Measurements from ENCODE around the gene PSAP.
A peak's percentile ranks its signal among the peaks of the same experiment; 100 is the strongest.

The PSAP gene

GRCh38 chr10:71812913-71813590 is 38.0 kb downstream of the PSAP start:
- H4K8ac ChIP-seq (ENCODE audit: low read depth, low read length): no peak overlapping the region
- no peak overlapping the region for H2AFZ ChIP-seq (ENCODE audit: insufficient read depth, low read length, poor library complexity)
- no peak overlapping the region for H3K14ac ChIP-seq (ENCODE audit: low read length)
- H3K4me2 ChIP-seq (ENCODE audit: low read length): no peak overlapping the region
- H3K79me1 ChIP-seq (ENCODE audit: low read length): no peaks in the 10 kb centered on the region
- H3K4me1 ChIP-seq (ENCODE audit: control insufficient read depth in 1 of 2, insufficient read depth in 2 of 2, low read length in 2 of 2): no peaks in the 10 kb centered on the region
- peaks cover 37 to 40% of the 10 kb centered on the region in 2 experiments for H3K36me3 ChIP-seq (ENCODE audit: control insufficient read depth in 1 of 2, insufficient read depth in 2 of 2, low read length in 2 of 2)
- H3K79me2 ChIP-seq (ENCODE audit: control insufficient read depth, insufficient read depth, low read length, poor library complexity): no peaks in the 10 kb centered on the region
- H3K9ac ChIP-seq (ENCODE audit: low read length): no peak overlapping the region
- no peak overlapping the region for H4K91ac ChIP-seq (ENCODE audit: low read depth, low read length)
- H3K4ac ChIP-seq (ENCODE audit: low read depth, low read length): no peak overlapping the region
- no peak overlapping the region for H3K18ac ChIP-seq (ENCODE audit: low read length)
- no peak overlapping the region for H2BK5ac ChIP-seq (ENCODE audit: low read depth, low read length, poor library complexity)
- WGBS (ENCODE audit: extremely low coverage, insufficient coverage, insufficient read length): no CpG with 5 or more reads among the region's 11 CpGs
- H3K27me3 ChIP-seq (ENCODE audit: insufficient read depth, low read length): no peaks in the 10 kb centered on the region
- no peak overlapping the region for H2BK12ac ChIP-seq (ENCODE audit: low read length)
- no peak overlapping the region for H3K23ac ChIP-seq (ENCODE audit: low read length)
- DNase-seq: no peak
- no peak overlapping the region for H3K27ac ChIP-seq (ENCODE audit: low read depth, low read length)
- H3K9me3 ChIP-seq (ENCODE audit: insufficient read depth, low read depth, low read length): no peaks in the 10 kb centered on the region
- H3K4me3 ChIP-seq (ENCODE audit: low read depth, low read length): no peak overlapping the region
- no peak overlapping the region for H4K12ac ChIP-seq (ENCODE audit: low read depth, low read length)
- H2AK5ac ChIP-seq (ENCODE audit: low read length): no peak overlapping the region
- no peak overlapping the region for H2BK120ac ChIP-seq (ENCODE audit: insufficient read depth, low read length, poor library complexity)

GRCh38 chr10:71812016-71812912 is 38.8 kb downstream of the PSAP start:
- no peak overlapping the region for H4K12ac ChIP-seq (ENCODE audit: low read depth, low read length)

GRCh38 chr10:71811351-71811750 is 39.7 kb downstream of the PSAP start:
- no peaks in the 10 kb centered on the region for H3K79me2 ChIP-seq (ENCODE audit: control insufficient read depth, insufficient read depth, low read length, poor library complexity)
- no peak overlapping the region for H4K8ac ChIP-seq (ENCODE audit: low read depth, low read length)
- no peak overlapping the region for H3K23ac ChIP-seq (ENCODE audit: low read length)
- H2BK12ac ChIP-seq (ENCODE audit: low read length): no peak overlapping the region
- no peak overlapping the region for H3K4ac ChIP-seq (ENCODE audit: low read depth, low read length)
- H2BK5ac ChIP-seq (ENCODE audit: low read depth, low read length, poor library complexity): no peak overlapping the region
- no peak overlapping the region for H3K4me2 ChIP-seq (ENCODE audit: low read length)
- no peak overlapping the region for H3K9ac ChIP-seq (ENCODE audit: low read length)
- H2BK120ac ChIP-seq (ENCODE audit: insufficient read depth, low read length, poor library complexity): no peak overlapping the region
- WGBS (ENCODE audit: extremely low coverage, insufficient coverage, insufficient read length): no CpG with 5 or more reads among the region's 19 CpGs
- no peaks in the 10 kb centered on the region for H3K27me3 ChIP-seq (ENCODE audit: insufficient read depth, low read length)
- H2AFZ ChIP-seq (ENCODE audit: insufficient read depth, low read length, poor library complexity): no peak overlapping the region
- no peak overlapping the region for H4K12ac ChIP-seq (ENCODE audit: low read depth, low read length)
- no peak overlapping the region for H3K18ac ChIP-seq (ENCODE audit: low read length)
- H4K91ac ChIP-seq (ENCODE audit: low read depth, low read length): no peak overlapping the region
- no peak overlapping the region for H3K4me3 ChIP-seq (ENCODE audit: low read depth, low read length)
- H3K27ac ChIP-seq (ENCODE audit: low read depth, low read length): no peak overlapping the region
- H3K79me1 ChIP-seq (ENCODE audit: low read length): no peaks in the 10 kb centered on the region
- no peaks in the 10 kb centered on the region for H3K4me1 ChIP-seq (ENCODE audit: control insufficient read depth in 1 of 2, insufficient read depth in 2 of 2, low read length in 2 of 2)
- H2AK5ac ChIP-seq (ENCODE audit: low read length): no peak overlapping the region
- H3K9me3 ChIP-seq (ENCODE audit: insufficient read depth, low read depth, low read length): no peaks in the 10 kb centered on the region
- no peak for DNase-seq
- no peak overlapping the region for H3K14ac ChIP-seq (ENCODE audit: low read length)
- H3K36me3 ChIP-seq (ENCODE audit: control insufficient read depth in 1 of 2, insufficient read depth in 2 of 2, low read length in 2 of 2): peaks cover 20 to 23% of the 10 kb centered on the region in 2 experiments

More at GRCh38 chr10:71812016-71812912, 38.8 kb downstream of the PSAP start:
- Histone ChIP-seq H3K36me3 (ENCODE audit: control insufficient read depth in 1 of 2, insufficient read depth in 2 of 2, low read length in 2 of 2) (peaks cover 29 to 33% of the 10 kb centered on the region in 2 experiments), H3K14ac (ENCODE audit: low read length) (no peak overlapping the region), H3K4me2 (ENCODE audit: low read length) (no peak overlapping the region), H3K79me2 (ENCODE audit: control insufficient read depth, insufficient read depth, low read length, poor library complexity) (no peaks in the 10 kb centered on the region), H3K18ac (ENCODE audit: low read length) (no peak overlapping the region), H2AFZ (ENCODE audit: insufficient read depth, low read length, poor library complexity) (no peak overlapping the region), H3K27me3 (ENCODE audit: insufficient read depth, low read length) (no peaks in the 10 kb centered on the region), H2BK12ac (ENCODE audit: low read length) (no peak overlapping the region), H2AK5ac (ENCODE audit: low read length) (no peak overlapping the region), H3K4me1 (ENCODE audit: control insufficient read depth in 1 of 2, insufficient read depth in 2 of 2, low read length in 2 of 2) (no peaks in the 10 kb centered on the region), H3K9ac (ENCODE audit: low read length) (no peak overlapping the region), H3K4ac (ENCODE audit: low read depth, low read length) (no peak overlapping the region), H3K23ac (ENCODE audit: low read length) (no peak overlapping the region), H2BK5ac (ENCODE audit: low read depth, low read length, poor library complexity) (no peak overlapping the region), H4K91ac (ENCODE audit: low read depth, low read length) (no peak overlapping the region), H3K4me3 (ENCODE audit: low read depth, low read length) (no peak overlapping the region), H3K27ac (ENCODE audit: low read depth, low read length) (no peak overlapping the region), H3K9me3 (ENCODE audit: insufficient read depth, low read depth, low read length) (no peaks in the 10 kb centered on the region), H3K79me1 (ENCODE audit: low read length) (no peaks in the 10 kb centered on the region), H2BK120ac (ENCODE audit: insufficient read depth, low read length, poor library complexity) (no peak overlapping the region), H4K8ac (ENCODE audit: low read depth, low read length) (no peak overlapping the region)
- no CpG with 5 or more reads among the region's 22 CpGs for whole genome bisulfite sequencing (ENCODE audit: extremely low coverage, insufficient coverage, insufficient read length)
- peak; percentile 56 for DNase-seq

- H3K4me1 ChIP-seq (ENCODE audit: control insufficient read depth in 1 of 2, insufficient read depth in 2 of 2, low read length in 2 of 2): no peaks in the 10 kb centered on the region
- H2BK120ac ChIP-seq (ENCODE audit: insufficient read depth, low read length, poor library complexity): no peak overlapping the region
- no peaks in the 10 kb centered on the region for H3K27me3 ChIP-seq (ENCODE audit: insufficient read depth, low read length)
- no peaks in the 10 kb centered on the region for H3K79me2 ChIP-seq (ENCODE audit: control insufficient read depth, insufficient read depth, low read length, poor library complexity)
- no peak overlapping the region for H2AK5ac ChIP-seq (ENCODE audit: low read length)
- no peak for DNase-seq
- H2BK5ac ChIP-seq (ENCODE audit: low read depth, low read length, poor library complexity): no peak overlapping the region
- H3K27ac ChIP-seq (ENCODE audit: low read depth, low read length): no peak overlapping the region
- H3K23ac ChIP-seq (ENCODE audit: low read length): no peak overlapping the region
- H4K8ac ChIP-seq (ENCODE audit: low read depth, low read length): no peak overlapping the region
- no peak overlapping the region for H2AFZ ChIP-seq (ENCODE audit: insufficient read depth, low read length, poor library complexity)
- no peak overlapping the region for H3K18ac ChIP-seq (ENCODE audit: low read length)
- no peak overlapping the region for H3K14ac ChIP-seq (ENCODE audit: low read length)
- H3K9ac ChIP-seq (ENCODE audit: low read length): no peak overlapping the region
- H3K4ac ChIP-seq (ENCODE audit: low read depth, low read length): no peak overlapping the region
- H3K9me3 ChIP-seq (ENCODE audit: insufficient read depth, low read depth, low read length): peaks cover 2% of the 10 kb centered on the region
- H3K79me1 ChIP-seq (ENCODE audit: low read length): no peaks in the 10 kb centered on the region
- no peak overlapping the region for H3K4me2 ChIP-seq (ENCODE audit: low read length)
- no peak overlapping the region for H4K91ac ChIP-seq (ENCODE audit: low read depth, low read length)
- no CpG with 5 or more reads among the region's 13 CpGs for WGBS (ENCODE audit: extremely low coverage, insufficient coverage, insufficient read length)
- no peak overlapping the region for H3K4me3 ChIP-seq (ENCODE audit: low read depth, low read length)
- H2BK12ac ChIP-seq (ENCODE audit: low read length): no peak overlapping the region
- no peak overlapping the region for H4K12ac ChIP-seq (ENCODE audit: low read depth, low read length)
- H3K36me3 ChIP-seq (ENCODE audit: control insufficient read depth in 1 of 2, insufficient read depth in 2 of 2, low read length in 2 of 2): peaks cover 10 to 14% of the 10 kb centered on the region in 2 experiments
Observed at GRCh38 chr10:71810048-71810750, 40.9 kb downstream of the PSAP start.
